K562 (cell line): ENCODE data around the gene CLEC4M. TPM values are rescaled to one million over a fixed set of nuclear protein-coding genes. Genes with fewer than 3 reads are reported as not detected.

Experiments
- ATAC-seq: fragments of 200-7000 bp; cut with Tn5 transposase; 3 replicates; pipeline ENCODE4 v1.9.1; 2020; ENCODE audit warnings: moderate library complexity
- BruUV-seq: library from RNA; stranded (reverse); fragments of 400-500 nt; replicated peaks from 2 replicates; lab custom pipeline; 2021; lab: Mats Ljungman, UMichigan
- CTCF ChIA-PET: fragments of 300-600 bp; formaldehyde crosslinking; extraction: SDS; loops from one replicate; lab custom pipeline; 2021; ENCODE audit warnings: low intra/inter-chr PET ratio; lab: Yijun Ruan, JAX
- POLR2A ChIA-PET: fragments of 300-600, 350-650 bp; sonication (Branson Sonifier 250); formaldehyde crosslinking; extraction: SDS; loops from one replicate; lab custom pipeline; 2021; ENCODE audit warnings: antibody characterized with exemption, inconsistent platforms; lab: Yijun Ruan, JAX
- DNase-seq, 4 experiments: peaks; one replicate each; pipeline versions ENCODE4 v3.0.0 to v3.0.0-alpha.2; 2011 to 2018; ENCODE audit warnings: low spot score in 3 of 4, mixed read lengths in 3 of 4; ENCODE audit errors: extremely low read depth in 1 of 4
- FAIRE-seq: peaks from 2 replicates; lab custom pipeline; 2011; peaks lifted over from hg19 to GRCh38; lab: Jason Lieb, UNC
- H2AFZ ChIP-seq: 2 replicates; pipeline ENCODE4 v1.6.0; 2011; ENCODE audit warnings: low read depth, low read length, control low read depth, inconsistent platforms
- H3K27ac ChIP-seq: fragments of 200-600 bp; 3 replicates; pipeline ENCODE4 v1.8.0; 2011; ENCODE audit warnings: low read depth, mild to moderate bottlenecking, control low read depth, inconsistent platforms, low read length, moderate library complexity, mixed read lengths; ENCODE audit errors: extremely low read depth
- H3K27me3 ChIP-seq, 2 experiments: fragments of 300-600 bp in 1 of 2; 2 replicates in 1 of 2; 3 replicates in 1 of 2; pipeline versions ENCODE4 v1.6.0 to v1.8.0; 2011; ENCODE audit warnings: inconsistent platforms in 2 of 2, low read length in 2 of 2, mild to moderate bottlenecking in 1 of 2, mixed read lengths in 1 of 2, moderate library complexity in 1 of 2; ENCODE audit not compliant: control insufficient read depth in 2 of 2, insufficient read depth in 2 of 2
- H3K36me3 ChIP-seq: fragments of 300-600 bp; 3 replicates; pipeline ENCODE4 v1.8.0; 2011; ENCODE audit warnings: mild to moderate bottlenecking, low read length, inconsistent platforms; ENCODE audit not compliant: control insufficient read depth, insufficient read depth
- H3K4me1 ChIP-seq, 2 experiments: fragments of 200-600 bp in 1 of 2; replicated peaks in 1 of 2; 2 replicates in 1 of 2; 3 replicates in 1 of 2; pipeline versions ENCODE4 v1.5.1 to v1.8.0; 2011; ENCODE audit warnings: inconsistent platforms in 2 of 2, low read length in 2 of 2, mild to moderate bottlenecking in 1 of 2, mixed read lengths in 1 of 2, moderate library complexity in 1 of 2; ENCODE audit not compliant: control insufficient read depth in 2 of 2, insufficient read depth in 2 of 2
- H3K4me2 ChIP-seq: 2 replicates; pipeline ENCODE4 v1.6.1; 2011; ENCODE audit warnings: low read length, control low read depth, inconsistent platforms, mixed read lengths; ENCODE audit not compliant: insufficient read depth
- H3K4me3 ChIP-seq: fragments of 200-600 bp; sonication (generic), shearing (Covaris generic); 2 replicates; pipeline ENCODE4 v1.5.1; 2016; ENCODE audit warnings: control low read depth, inconsistent platforms
- H3K79me2 ChIP-seq: fragments of 200-600 bp; 3 replicates; pipeline ENCODE4 v1.8.0; 2011; ENCODE audit warnings: low read length, inconsistent platforms; ENCODE audit not compliant: control insufficient read depth, insufficient read depth
- H3K9ac ChIP-seq, 2 experiments: 2 replicates each; pipeline versions ENCODE4 v1.6.0 to v1.6.1; 2011; ENCODE audit warnings: low read depth in 2 of 2, low read length in 2 of 2, control low read depth in 1 of 2, inconsistent platforms in 1 of 2, mild to moderate bottlenecking in 1 of 2, mixed read lengths in 1 of 2; ENCODE audit not compliant: insufficient read depth in 1 of 2
- H3K9me1 ChIP-seq: one replicate; pipeline ENCODE4 v1.6.0; 2011; ENCODE audit warnings: inconsistent platforms, mild to moderate bottlenecking, low read length, moderate library complexity; ENCODE audit not compliant: control insufficient read depth, insufficient read depth
- H3K9me3 ChIP-seq: replicated peaks from 2 replicates; pipeline ENCODE4 v1.5.1; 2011; ENCODE audit warnings: low read depth, low read length, inconsistent platforms; ENCODE audit not compliant: control insufficient read depth, insufficient read depth
- H4K20me1 ChIP-seq: replicated peaks from 2 replicates; pipeline ENCODE4 v1.6.1; 2011; ENCODE audit warnings: low read length, inconsistent platforms, mixed read lengths; ENCODE audit not compliant: control insufficient read depth, insufficient read depth
- BCOR ChIP-seq: fragments of 450-650 bp; IDR thresholded peaks from 2 replicates; pipeline ENCODE4 v1.6.1; 2016
- ERF ChIP-seq: fragments of 450-650 bp; formaldehyde crosslinking; IDR thresholded peaks from 2 replicates; pipeline ENCODE4 v1.4.0; 2020; ENCODE audit warnings: mild to moderate bottlenecking, mixed read lengths
- NFATC3 ChIP-seq: fragments of 450-650 bp; IDR thresholded peaks from 2 replicates; pipeline ENCODE4 v1.6.1; 2017; ENCODE audit warnings: mild to moderate bottlenecking
- SMAD4 ChIP-seq: fragments of 250-450 bp; sonication (Bioruptor Pico); conservative IDR thresholded peaks from 2 replicates; pipeline ENCODE4 v1.8.0; 2021; ENCODE audit warnings: inconsistent platforms, mild to moderate bottlenecking, moderate library complexity
- WGBS: fragments of 100-300 bp; shearing (Covaris generic); methylation state at CpG from one replicate; pipeline ENCODE4 v1.1.6; 2016; ENCODE audit warnings: low coverage, mixed read lengths; ENCODE audit not compliant: insufficient coverage; ENCODE audit errors: missing lambda C conversion rate; 5-methylcytosine and 5-hydroxymethylcytosine counted together
- in situ Hi-C: fragments of 300-500 bp; cut with MboI; formaldehyde crosslinking; loops from 4 replicates; pipeline ENCODE4 v1.15.0; 2018; ENCODE audit warnings: inconsistent platforms, mixed read lengths
- intact Hi-C: fragments of 100-400 bp; cut with micrococcal nuclease; formaldehyde crosslinking; loops from 2 replicates; pipeline ENCODE4 v1.14.2; 2022
- polyA plus RNA-seq, 8 experiments: library from polyadenylated mRNA; depleted of rRNA in 4 of 8; stranded (reverse) in 5 of 8; unstranded in 3 of 8; fragments of >200 nt; fragmentation: Nextera tagmentation in 2 of 8; fragmentation: Illumina TruSeq in 1 of 8; extraction: Ambion mirVana in 2 of 8; extraction: Trizol in 1 of 8; gene quantifications; 2 replicates each; pipeline versions ENCODE4 v1.2.1 to v1.2.3, GENCODE V29; 2011 to 2014; ENCODE audit warnings: inconsistent platforms in 1 of 8, missing spikeins in 1 of 8
- total RNA-seq, 7 experiments: library from RNA; depleted of rRNA in 6 of 7; stranded (reverse); fragments of >200 nt in 6 of 7; fragmentation: Illumina TruSeq in 2 of 7; extraction: Trizol in 2 of 7; gene quantifications; 2 replicates each; pipeline versions ENCODE4 v1.2.1 to v1.2.3, GENCODE V29; 2011 to 2021; ENCODE audit warnings: low replicate concordance in 1 of 7
- TF ChIP-seq, protein P1 (sequence below): sonication (generic); formaldehyde crosslinking; IDR thresholded peaks from 2 replicates; pipeline ENCODE4 v1.8.0; 2023; ENCODE audit warnings: mild to moderate bottlenecking, missing genetic modification reagents
- TF ChIP-seq, protein P2 (sequence below), 2 experiments: fragments of 450-650 bp; conservative IDR thresholded peaks; 2 replicates each; pipeline ENCODE4 v1.6.1; 2017; ENCODE audit warnings: mild to moderate bottlenecking in 2 of 2, moderate library complexity in 2 of 2
- TF ChIP-seq, protein P3 (sequence below): fragments of 450-650 bp; IDR thresholded peaks from 2 replicates; pipeline ENCODE4 v1.6.1; 2016; ENCODE audit warnings: low read depth, mild to moderate bottlenecking, moderate library complexity

The CLEC4M gene
- total and polyA plus RNA-seq, 9 of the 15 experiments (the other 6 are each of a cell fraction or from before 2014, with no cell fraction given), result 0.08 to 0.18 TPM; not detected in 7

DNA sequence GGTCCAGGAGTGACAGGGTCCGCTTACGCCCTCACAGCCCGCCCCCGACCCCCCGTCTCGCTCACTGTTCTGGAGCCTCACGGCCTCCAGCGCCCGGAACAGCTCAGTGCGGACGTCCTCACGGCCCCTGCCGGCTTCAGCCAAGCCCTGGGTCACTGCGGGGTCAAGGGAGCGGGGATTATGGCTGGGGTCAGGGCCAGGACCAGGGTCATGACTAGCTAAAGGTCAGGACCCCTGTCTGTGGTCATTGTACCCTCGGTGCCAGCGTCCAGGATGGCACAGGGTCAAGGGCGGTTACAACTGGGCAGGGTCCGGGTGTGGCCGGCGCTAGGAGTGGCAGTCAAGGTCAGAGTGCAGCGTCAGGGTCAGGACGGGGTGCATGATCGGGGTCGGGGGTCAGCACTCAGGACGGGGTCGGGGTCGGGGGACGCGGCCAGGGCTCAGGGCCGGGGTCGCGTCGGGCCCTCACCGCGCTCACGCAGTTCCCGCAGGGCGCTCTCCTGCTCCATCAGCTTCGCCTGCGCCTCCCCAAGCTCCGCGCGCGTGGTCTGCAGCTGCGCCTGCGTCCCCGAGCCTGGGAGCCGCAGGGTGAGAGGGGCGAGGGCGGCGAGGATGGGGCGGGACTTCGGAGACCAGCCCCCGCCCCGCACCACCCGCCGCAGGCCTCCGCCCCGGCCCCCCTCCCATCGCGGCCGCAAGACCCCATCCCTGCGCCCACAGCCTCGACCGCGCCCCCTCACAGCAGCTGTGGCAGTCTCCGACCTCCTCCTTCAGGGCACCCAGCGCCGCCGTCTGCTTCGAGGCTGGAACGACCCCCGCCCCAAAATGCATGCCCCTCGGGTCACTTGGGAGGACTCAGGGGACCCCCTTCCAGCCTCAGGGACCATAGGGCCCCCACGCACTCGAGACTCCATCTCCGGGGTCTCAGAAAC lies 32.5 kb upstream of the CLEC4M start:
- ATAC-seq, result no peak
- Histone ChIP-seq H3K27me3 (peaks cover 9 to 42% of the 10 kb centered on the region in 2 experiments; a peak in 4 of 5 replicates), H3K9me3 (no peaks in the 10 kb centered on the region), H3K4me3 (no peak overlapping the region)
- intact Hi-C loops, result no loop called here
- FAIRE-seq, result no peak
- POLR2A ChIA-PET, result no interaction called here
- TF ChIP-seq SMAD4 (CRISPR knock-in tag), result no peak
- TF ChIP-seq, protein P1, sequence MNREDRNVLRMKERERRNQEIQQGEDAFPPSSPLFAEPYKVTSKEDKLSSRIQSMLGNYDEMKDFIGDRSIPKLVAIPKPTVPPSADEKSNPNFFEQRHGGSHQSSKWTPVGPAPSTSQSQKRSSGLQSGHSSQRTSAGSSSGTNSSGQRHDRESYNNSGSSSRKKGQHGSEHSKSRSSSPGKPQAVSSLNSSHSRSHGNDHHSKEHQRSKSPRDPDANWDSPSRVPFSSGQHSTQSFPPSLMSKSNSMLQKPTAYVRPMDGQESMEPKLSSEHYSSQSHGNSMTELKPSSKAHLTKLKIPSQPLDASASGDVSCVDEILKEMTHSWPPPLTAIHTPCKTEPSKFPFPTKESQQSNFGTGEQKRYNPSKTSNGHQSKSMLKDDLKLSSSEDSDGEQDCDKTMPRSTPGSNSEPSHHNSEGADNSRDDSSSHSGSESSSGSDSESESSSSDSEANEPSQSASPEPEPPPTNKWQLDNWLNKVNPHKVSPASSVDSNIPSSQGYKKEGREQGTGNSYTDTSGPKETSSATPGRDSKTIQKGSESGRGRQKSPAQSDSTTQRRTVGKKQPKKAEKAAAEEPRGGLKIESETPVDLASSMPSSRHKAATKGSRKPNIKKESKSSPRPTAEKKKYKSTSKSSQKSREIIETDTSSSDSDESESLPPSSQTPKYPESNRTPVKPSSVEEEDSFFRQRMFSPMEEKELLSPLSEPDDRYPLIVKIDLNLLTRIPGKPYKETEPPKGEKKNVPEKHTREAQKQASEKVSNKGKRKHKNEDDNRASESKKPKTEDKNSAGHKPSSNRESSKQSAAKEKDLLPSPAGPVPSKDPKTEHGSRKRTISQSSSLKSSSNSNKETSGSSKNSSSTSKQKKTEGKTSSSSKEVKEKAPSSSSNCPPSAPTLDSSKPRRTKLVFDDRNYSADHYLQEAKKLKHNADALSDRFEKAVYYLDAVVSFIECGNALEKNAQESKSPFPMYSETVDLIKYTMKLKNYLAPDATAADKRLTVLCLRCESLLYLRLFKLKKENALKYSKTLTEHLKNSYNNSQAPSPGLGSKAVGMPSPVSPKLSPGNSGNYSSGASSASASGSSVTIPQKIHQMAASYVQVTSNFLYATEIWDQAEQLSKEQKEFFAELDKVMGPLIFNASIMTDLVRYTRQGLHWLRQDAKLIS (CRISPR knock-in tag), result no peak
- TF ChIP-seq BCOR, result no peak
- TF ChIP-seq, protein P2, sequence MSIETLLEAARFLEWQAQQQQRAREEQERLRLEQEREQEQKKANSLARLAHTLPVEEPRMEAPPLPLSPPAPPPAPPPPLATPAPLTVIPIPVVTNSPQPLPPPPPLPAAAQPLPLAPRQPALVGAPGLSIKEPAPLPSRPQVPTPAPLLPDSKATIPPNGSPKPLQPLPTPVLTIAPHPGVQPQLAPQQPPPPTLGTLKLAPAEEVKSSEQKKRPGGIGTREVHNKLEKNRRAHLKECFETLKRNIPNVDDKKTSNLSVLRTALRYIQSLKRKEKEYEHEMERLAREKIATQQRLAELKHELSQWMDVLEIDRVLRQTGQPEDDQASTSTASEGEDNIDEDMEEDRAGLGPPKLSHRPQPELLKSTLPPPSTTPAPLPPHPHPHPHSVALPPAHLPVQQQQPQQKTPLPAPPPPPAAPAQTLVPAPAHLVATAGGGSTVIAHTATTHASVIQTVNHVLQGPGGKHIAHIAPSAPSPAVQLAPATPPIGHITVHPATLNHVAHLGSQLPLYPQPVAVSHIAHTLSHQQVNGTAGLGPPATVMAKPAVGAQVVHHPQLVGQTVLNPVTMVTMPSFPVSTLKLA (conservative IDR thresholded peaks at IDR 0.05), result no peak
- no peak for TF ChIP-seq ERF
- TF ChIP-seq, protein P3, sequence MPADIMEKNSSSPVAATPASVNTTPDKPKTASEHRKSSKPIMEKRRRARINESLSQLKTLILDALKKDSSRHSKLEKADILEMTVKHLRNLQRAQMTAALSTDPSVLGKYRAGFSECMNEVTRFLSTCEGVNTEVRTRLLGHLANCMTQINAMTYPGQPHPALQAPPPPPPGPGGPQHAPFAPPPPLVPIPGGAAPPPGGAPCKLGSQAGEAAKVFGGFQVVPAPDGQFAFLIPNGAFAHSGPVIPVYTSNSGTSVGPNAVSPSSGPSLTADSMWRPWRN, result no peak
- TF ChIP-seq NFATC3, result no peak
- TF ChIP-seq, all 486 proteins: peak for 0
- no peak overlapping the region for H3K27ac ChIP-seq
- H3K4me1 ChIP-seq, result peaks cover 0 to 20% of the 10 kb centered on the region in 2 experiments; a peak in 2 of 5 replicates
- H3K79me2 ChIP-seq, result no peaks in the 10 kb centered on the region
- BruUV-seq, result no TSS peak
- CTCF ChIA-PET, result no interaction called here
- WGBS, result 20% methylated on average over 35 of the region's 78 CpGs
- in situ Hi-C loops, result no loop called here
- DNase-seq, result no peak
- H3K9me1 ChIP-seq, result no peaks in the 10 kb centered on the region
- no peak overlapping the region for H3K9ac ChIP-seq
- no peak overlapping the region for H3K4me2 ChIP-seq
- no peak overlapping the region for H2AFZ ChIP-seq
- H3K36me3 ChIP-seq, result no peaks in the 10 kb centered on the region
- 0 out of 2 replicates have a peak, but pooled peaks cover 3% of the 10 kb centered on the region for H4K20me1 ChIP-seq
